ENCODE results near the gene DNAH5.

GRCh38 chr5:13648822-13649221 lies 295.7 kb downstream of the DNAH5 start:
- TF ChIP-seq YY1 (IDR thresholded peaks at IDR 0.05; ENCODE audit: low read depth) = no peak
- TF ChIP-seq RAD21 (IDR thresholded peaks at IDR 0.05; ENCODE audit: low read depth) = no peak
- no peak for TF ChIP-seq CREB1 (IDR thresholded peaks at IDR 0.05; ENCODE audit: low read depth)
- no peak for TF ChIP-seq MAX (IDR thresholded peaks at IDR 0.05)
- TF ChIP-seq USF1 (IDR thresholded peaks at IDR 0.05) = no peak
- no peak for TF ChIP-seq CEBPB (IDR thresholded peaks at IDR 0.05)

All from Ishikawa (cell line).